IMR-90 (cell line): ENCODE results near the gene MSI2.

ENCODE experiments used
- CEBPB ChIP-seq: IDR thresholded peaks from 2 replicates; pipeline ENCODE4 v1.6.1; 2012; ENCODE audit warnings: low read depth, low read length, improper control_type of control experiment
- CTCF ChIP-seq: conservative IDR thresholded peaks from 2 replicates; pipeline ENCODE4 v1.5.1; 2012; ENCODE audit warnings: mild to moderate bottlenecking, low read depth, low read length, improper control_type of control experiment

GRCh38 chr17:57425903-57426880, 169.9 kb downstream of the MSI2 start:
- TF ChIP-seq CTCF = no peak
- TF ChIP-seq CEBPB = no peak
